CD4-positive, alpha-beta T cell treated with Interferon gamma for 1 hour (primary cell): ENCODE results near the gene ATP10A.
"Not testable (repeated sequence)": the region's sequence is repeated elsewhere in the genome, so short reads cannot be mapped to it uniquely, and the experiment has no call there.

Experiments
- DNase-seq: peaks from one replicate; pipeline ENCODE4 v3.0.0-alpha.2; 2020

The ATP10A gene

GRCh38 chr15:25880877-25881276 is 17.8 kb upstream of the ATP10A start:
- not testable (repeated sequence) for DNase-seq

GRCh38 chr15:25880411-25880810 is 17.3 kb upstream of the ATP10A start:
- DNase-seq, result no peak

- no peak for DNase-seq
These were observed 16.3 kb upstream of the ATP10A start for GRCh38 chr15:25879438-25879837.

- DNase-seq, result no peak
These were observed 14.6 kb upstream of the ATP10A start for GRCh38 chr15:25877681-25878080.

GRCh38 chr15:25876231-25877140 is 13.4 kb upstream of the ATP10A start:
- no peak for DNase-seq

GRCh38 chr15:25875566-25875965 is 12.4 kb upstream of the ATP10A start:
- DNase-seq, result no peak

- no peak for DNase-seq
These were observed 11.3 kb upstream of the ATP10A start for GRCh38 chr15:25874379-25874778.

- no peak for DNase-seq
These were observed 8.3 kb upstream of the ATP10A start for GRCh38 chr15:25871403-25871802.

- DNase-seq, result no peak
These were observed 7.8 kb upstream of the ATP10A start for GRCh38 chr15:25870938-25871337.

- DNase-seq, result no peak
These were observed 6.6 kb upstream of the ATP10A start for GRCh38 chr15:25869701-25870100.

- DNase-seq, result no peak
These were observed 3.7 kb upstream of the ATP10A start for GRCh38 chr15:25866874-25867273.

GRCh38 chr15:25866251-25866650 is 3.1 kb upstream of the ATP10A start:
- no peak for DNase-seq

- DNase-seq, result no peak
These were observed 1.8 kb upstream of the ATP10A start for GRCh38 chr15:25864966-25865365.

GRCh38 chr15:25863968-25864580 is 947 bp upstream of the ATP10A start:
- DNase-seq, result no peak

GRCh38 chr15:25862472-25863110 is 536 bp downstream of the ATP10A start:
- peak; percentile 54 for DNase-seq

- DNase-seq, result no peak
These were observed 1.1 kb downstream of the ATP10A start for GRCh38 chr15:25862071-25862471.

- peak; percentile 38 for DNase-seq
These were observed 2.0 kb downstream of the ATP10A start for GRCh38 chr15:25860885-25861866.

GRCh38 chr15:25859838-25860645 is 3.1 kb downstream of the ATP10A start:
- peak; percentile 44 for DNase-seq

GRCh38 chr15:25858952-25859760 is 4.0 kb downstream of the ATP10A start:
- DNase-seq, result no peak

- not testable (repeated sequence) for DNase-seq
These were observed 7.1 kb downstream of the ATP10A start for GRCh38 chr15:25856059-25856458.
